Neutrophil (primary cell): ENCODE results near the gene AK2.
A peak's percentile ranks its signal among the peaks of the same experiment; 100 is the strongest.

Source experiments
- H3K27ac ChIP-seq: fragments of 200-600 bp; sonication (generic); 2 replicates; pipeline ENCODE4 v1.5.1; 2016; ENCODE audit warnings: mild to moderate bottlenecking, moderate library complexity
- H3K27me3 ChIP-seq: fragments of 200-600 bp; sonication (generic); 2 replicates; pipeline ENCODE4 v1.6.0; 2016; ENCODE audit warnings: mild to moderate bottlenecking
- H3K36me3 ChIP-seq: fragments of 200-600 bp; sonication (generic); 2 replicates; pipeline ENCODE4 v1.5.1; 2017
- H3K4me1 ChIP-seq, 2 experiments: fragments of 200-600 bp in 1 of 2; sonication (generic) in 1 of 2; 1 replicate in 1 of 2; 2 replicates in 1 of 2; pipeline versions ENCODE4 v1.5.1 to v1.6.1; 2013 to 2016; ENCODE audit warnings: low read depth in 1 of 2, low read length in 1 of 2, mild to moderate bottlenecking in 1 of 2, moderate library complexity in 1 of 2; ENCODE audit not compliant: control insufficient read depth in 1 of 2, insufficient read depth in 1 of 2
- H3K4me3 ChIP-seq, 2 experiments: fragments of 200-600 bp in 1 of 2; sonication (generic) in 1 of 2; 1 replicate in 1 of 2; 2 replicates in 1 of 2; pipeline ENCODE4 v1.5.1; 2013 to 2016; ENCODE audit warnings: low read depth in 1 of 2, low read length in 1 of 2, mild to moderate bottlenecking in 1 of 2, moderate library complexity in 1 of 2
- H3K9me3 ChIP-seq: fragments of 200-600 bp; sonication (generic); 2 replicates; pipeline ENCODE4 v1.5.1; 2016
- CTCF ChIP-seq: fragments of 200-600 bp; sonication (generic); IDR thresholded peaks from 2 replicates; pipeline ENCODE4 v1.5.1; 2016; ENCODE audit warnings: antibody characterized with exemption

The AK2 gene

GRCh38 chr1:32966900-32967299, 69.8 kb downstream of the AK2 start:
- H3K4me1 ChIP-seq, result peaks cover 27 to 34% of the 10 kb centered on the region in 2 experiments
- H3K9me3 ChIP-seq, result no peaks in the 10 kb centered on the region
- no peaks in the 10 kb centered on the region for H3K36me3 ChIP-seq
- TF ChIP-seq CTCF, result no peak
- H3K27ac ChIP-seq, result no peak overlapping the region
- H3K27me3 ChIP-seq, result peaks cover 14% of the 10 kb centered on the region
- no peak overlapping the region for H3K4me3 ChIP-seq

- no peaks in the 10 kb centered on the region for H3K27me3 ChIP-seq
- H3K4me3 ChIP-seq, result peak overlapping the region; percentile 69 to 99
- H3K27ac ChIP-seq, result peak overlapping the region; percentile 98
- H3K9me3 ChIP-seq, result no peaks in the 10 kb centered on the region
- peaks cover 40 to 47% of the 10 kb centered on the region in 2 experiments for H3K4me1 ChIP-seq
- no peak for TF ChIP-seq CTCF
- H3K36me3 ChIP-seq, result no peaks in the 10 kb centered on the region
These were observed 71.4 kb downstream of the AK2 start for GRCh38 chr1:32965251-32965747.

- H3K4me1 ChIP-seq, result peaks cover 39 to 47% of the 10 kb centered on the region in 2 experiments
These were observed 72.0 kb downstream of the AK2 start, which contains the start of gene RNF19B for GRCh38 chr1:32964461-32965250. TSS of gene RNF19B (minus strand) at chr1:32964809. CDS start at chr1:32964685, 124 bp downstream.

GRCh38 chr1:32963746-32964460, 72.8 kb downstream of the AK2 start:
- peak overlapping the region; percentile 90 to 99 for H3K4me3 ChIP-seq
- H3K9me3 ChIP-seq, result no peaks in the 10 kb centered on the region
- peak; percentile 49 for TF ChIP-seq CTCF
- H3K4me1 ChIP-seq, result peaks cover 37 to 49% of the 10 kb centered on the region in 2 experiments
- peaks cover 5% of the 10 kb centered on the region for H3K36me3 ChIP-seq
- no peaks in the 10 kb centered on the region for H3K27me3 ChIP-seq
- peak overlapping the region; percentile 98 for H3K27ac ChIP-seq

More at GRCh38 chr1:32964461-32965250, 72.0 kb downstream of the AK2 start, which contains the start of gene RNF19B:
- Histone ChIP-seq H3K9me3 (no peaks in the 10 kb centered on the region), H3K36me3 (no peaks in the 10 kb centered on the region), H3K27ac (peak within 1 kb of the TSS; percentile 98), H3K4me3 (peak within 1 kb of the TSS; percentile 90 to 99), H3K27me3 (no peaks in the 10 kb centered on the region)
- TF ChIP-seq CTCF, result peak; percentile 81

- Histone ChIP-seq H3K4me1 (peaks cover 37 to 56% of the 10 kb centered on the region in 2 experiments), H3K4me3 (peak overlapping the region; percentile 90 to 99), H3K9me3 (no peaks in the 10 kb centered on the region), H3K27me3 (no peaks in the 10 kb centered on the region), H3K27ac (peak overlapping the region; percentile 98), H3K36me3 (peaks cover 19% of the 10 kb centered on the region)
- TF ChIP-seq CTCF, result no peak
These were observed 74.3 kb downstream of the AK2 start for GRCh38 chr1:32962248-32962896.
